OCI-LY3 (cell line): ENCODE measurements around the gene BAG1.

ENCODE experiments used
- CTCF ChIP-seq: fragments of 200-600, 300-600 bp; sonication (generic); IDR thresholded peaks from 2 replicates; pipeline ENCODE4 v1.5.1; 2014; ENCODE audit warnings: antibody characterized with exemption, low read length, low read depth
- EZH2phosphoT487 ChIP-seq: fragments of 200-600 bp; shearing (Covaris generic); IDR thresholded peaks from 2 replicates; pipeline ENCODE4 v1.6.1; 2018; ENCODE audit warnings: antibody characterized with exemption, mixed run types, low read depth

DNA sequence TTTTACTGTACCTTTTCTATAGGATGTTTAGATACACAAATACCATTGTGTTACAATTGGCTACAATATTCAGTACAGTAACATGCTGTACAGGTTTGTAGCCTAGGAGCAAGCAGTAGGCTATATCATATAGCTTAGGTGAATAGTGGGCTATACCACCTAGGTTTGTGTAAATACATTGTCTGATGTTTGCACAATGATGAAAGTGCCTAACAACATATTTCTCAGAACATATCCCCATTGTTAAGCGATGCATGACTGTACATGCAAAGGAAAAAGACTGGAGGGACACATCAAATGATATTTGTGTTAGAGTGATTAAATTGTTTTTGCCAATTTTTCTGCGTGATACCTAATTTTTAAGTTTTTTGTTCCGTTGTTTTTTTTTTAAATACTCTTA lies 5.6 kb upstream of the BAG1 start:
- no peak for TF ChIP-seq CTCF
- no peak for TF ChIP-seq EZH2phosphoT487
